GM12878 (cell line): Measurements from ENCODE around the gene TBC1D10A. TPM values are rescaled to one million over a fixed set of nuclear protein-coding genes. Genes with fewer than 3 reads are reported as not detected.

Experiments
- CHD1 ChIP-seq: IDR thresholded peaks from 2 replicates; pipeline ENCODE4 v1.6.1; 2012; ENCODE audit warnings: low read depth, low read length, improper control_type of control experiment
- EED ChIP-seq: sonication (generic); IDR thresholded peaks from 2 replicates; pipeline ENCODE4 v1.6.1; 2016; ENCODE audit warnings: antibody characterized with exemption, low read depth
- EGR1 ChIP-seq, 2 experiments: IDR thresholded peaks; 1 replicate in 1 of 2; 2 replicates in 1 of 2; pipeline ENCODE4 v1.6.1; 2011 to 2012; ENCODE audit warnings: low read depth in 2 of 2, low read length in 2 of 2, borderline replicate concordance in 1 of 2, mild to moderate bottlenecking in 1 of 2, moderate library complexity in 1 of 2
- FOXK2 ChIP-seq: fragments of 450-650 bp; IDR thresholded peaks from 2 replicates; pipeline ENCODE4 v1.6.1; 2017; ENCODE audit warnings: mild to moderate bottlenecking, moderate library complexity
- MTA3 ChIP-seq: IDR thresholded peaks from 2 replicates; pipeline ENCODE4 v1.6.1; 2012; ENCODE audit warnings: low read length, inconsistent platforms, borderline replicate concordance
- NFYA ChIP-seq: IDR thresholded peaks from 2 replicates; pipeline ENCODE4 v1.6.1; 2011; ENCODE audit warnings: low read depth, mild to moderate bottlenecking, low read length, improper control_type of control experiment, borderline replicate concordance
- PBX3 ChIP-seq: IDR thresholded peaks from 2 replicates; pipeline ENCODE4 v1.6.1; 2011; ENCODE audit warnings: mild to moderate bottlenecking, low read depth, low read length, moderate library complexity; ENCODE audit not compliant: insufficient replicate concordance
- POLR2A ChIP-seq: IDR thresholded peaks from 2 replicates; pipeline ENCODE4 v1.6.1; 2011; ENCODE audit warnings: low read depth, mild to moderate bottlenecking, low read length
- RCOR1 ChIP-seq: conservative IDR thresholded peaks from 2 replicates; pipeline ENCODE4 v1.6.1; 2012; ENCODE audit warnings: low read depth, low read length, improper control_type of control experiment
- SMAD5 ChIP-seq: IDR thresholded peaks from 2 replicates; pipeline ENCODE4 v1.6.1; 2016; ENCODE audit warnings: antibody characterized with exemption, low read depth
- SP1 ChIP-seq: IDR thresholded peaks from one replicate; pipeline ENCODE4 v1.6.1; 2011; ENCODE audit warnings: low read depth, low read length
- SPI1 ChIP-seq: IDR thresholded peaks from 2 replicates; pipeline ENCODE4 v1.6.1; 2011; ENCODE audit warnings: low read depth, mild to moderate bottlenecking, low read length, moderate library complexity, borderline replicate concordance; ENCODE audit not compliant: insufficient read depth
- TCF7 ChIP-seq: IDR thresholded peaks from 2 replicates; pipeline ENCODE4 v1.6.1; 2014; ENCODE audit warnings: antibody characterized with exemption, borderline replicate concordance
- USF1 ChIP-seq: IDR thresholded peaks from 2 replicates; pipeline ENCODE4 v1.6.1; 2011; ENCODE audit warnings: borderline replicate concordance, low read depth, mild to moderate bottlenecking, moderate library complexity, mixed read lengths, low read length; ENCODE audit not compliant: insufficient read depth; ENCODE audit errors: extremely low read length
- YY1 ChIP-seq: IDR thresholded peaks from 2 replicates; pipeline ENCODE4 v1.6.1; 2011; ENCODE audit warnings: low read depth, mild to moderate bottlenecking, low read length
- ZNF24 ChIP-seq: fragments of 450-650 bp; IDR thresholded peaks from 2 replicates; pipeline ENCODE4 v1.6.1; 2017; ENCODE audit warnings: antibody characterized with exemption, mild to moderate bottlenecking
- polyA plus RNA-seq, 11 experiments: library from polyadenylated mRNA; depleted of rRNA in 4 of 11; unstranded in 6 of 11; stranded (reverse) in 5 of 11; fragments of >200 nt; fragmentation: Nextera tagmentation in 4 of 11; fragmentation: Illumina TruSeq in 1 of 11; extraction: Ambion mirVana in 4 of 11; extraction: Trizol in 1 of 11; gene quantifications; 1 replicate in 1 of 11; 2 replicates in 10 of 11; pipeline versions ENCODE4 v1.2.1 to v1.2.3, GENCODE V29; 2011 to 2016; ENCODE audit warnings: inconsistent platforms in 2 of 11, missing spikeins in 2 of 11, low read depth in 1 of 11
- total RNA-seq, 4 experiments: library from RNA; depleted of rRNA in 3 of 4; stranded (reverse); fragments of >200 nt in 3 of 4; fragmentation: Illumina TruSeq in 1 of 4; extraction: Trizol in 1 of 4; gene quantifications; 2 replicates each; pipeline versions ENCODE4 v1.2.1 to v1.2.3, GENCODE V29; 2013 to 2021
- TF ChIP-seq, protein P1 (sequence below): IDR thresholded peaks from 2 replicates; pipeline ENCODE4 v1.6.1; 2012; ENCODE audit warnings: low read depth, low read length, improper control_type of control experiment
- TF ChIP-seq, protein P2 (sequence below): fragments of 450-650 bp; IDR thresholded peaks from 2 replicates; pipeline ENCODE4 v1.6.1; 2017; ENCODE audit warnings: mild to moderate bottlenecking, moderate library complexity
- TF ChIP-seq, protein P3 (sequence below): fragments of 450-650 bp; IDR thresholded peaks from 2 replicates; pipeline ENCODE4 v1.6.1; 2017; ENCODE audit warnings: mild to moderate bottlenecking

The TBC1D10A gene
- total and polyA plus RNA-seq, 10 of the 15 experiments (the other 5 are each of a cell fraction or from before 2014, with no cell fraction given): 0.27 to 25.7 (median 15.3) TPM

- TF ChIP-seq MTA3: no peak; the same call in 1 of the 2 replicates
- no peak; the same call in 1 of the 2 replicates for TF ChIP-seq FOXK2
- no peak for TF ChIP-seq RCOR1
- TF ChIP-seq ZNF24: no peak
- TF ChIP-seq TCF7: no peak
- TF ChIP-seq SMAD5: no peak
- peak; percentile 18 for TF ChIP-seq PBX3
- no peak for TF ChIP-seq CHD1
- no peak for TF ChIP-seq SP1
- TF ChIP-seq, protein P1, sequence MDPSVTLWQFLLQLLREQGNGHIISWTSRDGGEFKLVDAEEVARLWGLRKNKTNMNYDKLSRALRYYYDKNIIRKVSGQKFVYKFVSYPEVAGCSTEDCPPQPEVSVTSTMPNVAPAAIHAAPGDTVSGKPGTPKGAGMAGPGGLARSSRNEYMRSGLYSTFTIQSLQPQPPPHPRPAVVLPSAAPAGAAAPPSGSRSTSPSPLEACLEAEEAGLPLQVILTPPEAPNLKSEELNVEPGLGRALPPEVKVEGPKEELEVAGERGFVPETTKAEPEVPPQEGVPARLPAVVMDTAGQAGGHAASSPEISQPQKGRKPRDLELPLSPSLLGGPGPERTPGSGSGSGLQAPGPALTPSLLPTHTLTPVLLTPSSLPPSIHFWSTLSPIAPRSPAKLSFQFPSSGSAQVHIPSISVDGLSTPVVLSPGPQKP: no peak
- TF ChIP-seq POLR2A: no peak
- peak; percentile 70 for TF ChIP-seq YY1
- TF ChIP-seq EGR1 (IDR thresholded peaks at IDR 0.05; ENCODE audit: borderline replicate concordance in 1 of 2, low read depth in 2 of 2, low read length in 2 of 2): no peak
- peak; percentile 40; the same call in 1 of the 2 replicates for TF ChIP-seq EED
- TF ChIP-seq NFYA: no peak
- TF ChIP-seq, protein P2, sequence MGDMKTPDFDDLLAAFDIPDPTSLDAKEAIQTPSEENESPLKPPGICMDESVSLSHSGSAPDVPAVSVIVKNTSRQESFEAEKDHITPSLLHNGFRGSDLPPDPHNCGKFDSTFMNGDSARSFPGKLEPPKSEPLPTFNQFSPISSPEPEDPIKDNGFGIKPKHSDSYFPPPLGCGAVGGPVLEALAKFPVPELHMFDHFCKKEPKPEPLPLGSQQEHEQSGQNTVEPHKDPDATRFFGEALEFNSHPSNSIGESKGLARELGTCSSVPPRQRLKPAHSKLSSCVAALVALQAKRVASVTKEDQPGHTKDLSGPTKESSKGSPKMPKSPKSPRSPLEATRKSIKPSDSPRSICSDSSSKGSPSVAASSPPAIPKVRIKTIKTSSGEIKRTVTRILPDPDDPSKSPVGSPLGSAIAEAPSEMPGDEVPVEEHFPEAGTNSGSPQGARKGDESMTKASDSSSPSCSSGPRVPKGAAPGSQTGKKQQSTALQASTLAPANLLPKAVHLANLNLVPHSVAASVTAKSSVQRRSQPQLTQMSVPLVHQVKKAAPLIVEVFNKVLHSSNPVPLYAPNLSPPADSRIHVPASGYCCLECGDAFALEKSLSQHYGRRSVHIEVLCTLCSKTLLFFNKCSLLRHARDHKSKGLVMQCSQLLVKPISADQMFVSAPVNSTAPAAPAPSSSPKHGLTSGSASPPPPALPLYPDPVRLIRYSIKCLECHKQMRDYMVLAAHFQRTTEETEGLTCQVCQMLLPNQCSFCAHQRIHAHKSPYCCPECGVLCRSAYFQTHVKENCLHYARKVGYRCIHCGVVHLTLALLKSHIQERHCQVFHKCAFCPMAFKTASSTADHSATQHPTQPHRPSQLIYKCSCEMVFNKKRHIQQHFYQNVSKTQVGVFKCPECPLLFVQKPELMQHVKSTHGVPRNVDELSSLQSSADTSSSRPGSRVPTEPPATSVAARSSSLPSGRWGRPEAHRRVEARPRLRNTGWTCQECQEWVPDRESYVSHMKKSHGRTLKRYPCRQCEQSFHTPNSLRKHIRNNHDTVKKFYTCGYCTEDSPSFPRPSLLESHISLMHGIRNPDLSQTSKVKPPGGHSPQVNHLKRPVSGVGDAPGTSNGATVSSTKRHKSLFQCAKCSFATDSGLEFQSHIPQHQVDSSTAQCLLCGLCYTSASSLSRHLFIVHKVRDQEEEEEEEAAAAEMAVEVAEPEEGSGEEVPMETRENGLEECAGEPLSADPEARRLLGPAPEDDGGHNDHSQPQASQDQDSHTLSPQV: 0 out of 2 replicates have a peak, but pooled peaks have one; percentile 75
- TF ChIP-seq, protein P3, sequence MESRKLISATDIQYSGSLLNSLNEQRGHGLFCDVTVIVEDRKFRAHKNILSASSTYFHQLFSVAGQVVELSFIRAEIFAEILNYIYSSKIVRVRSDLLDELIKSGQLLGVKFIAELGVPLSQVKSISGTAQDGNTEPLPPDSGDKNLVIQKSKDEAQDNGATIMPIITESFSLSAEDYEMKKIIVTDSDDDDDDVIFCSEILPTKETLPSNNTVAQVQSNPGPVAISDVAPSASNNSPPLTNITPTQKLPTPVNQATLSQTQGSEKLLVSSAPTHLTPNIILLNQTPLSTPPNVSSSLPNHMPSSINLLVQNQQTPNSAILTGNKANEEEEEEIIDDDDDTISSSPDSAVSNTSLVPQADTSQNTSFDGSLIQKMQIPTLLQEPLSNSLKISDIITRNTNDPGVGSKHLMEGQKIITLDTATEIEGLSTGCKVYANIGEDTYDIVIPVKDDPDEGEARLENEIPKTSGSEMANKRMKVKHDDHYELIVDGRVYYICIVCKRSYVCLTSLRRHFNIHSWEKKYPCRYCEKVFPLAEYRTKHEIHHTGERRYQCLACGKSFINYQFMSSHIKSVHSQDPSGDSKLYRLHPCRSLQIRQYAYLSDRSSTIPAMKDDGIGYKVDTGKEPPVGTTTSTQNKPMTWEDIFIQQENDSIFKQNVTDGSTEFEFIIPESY: no peak
- TF ChIP-seq USF1: no peak
- TF ChIP-seq SPI1: peak; percentile 81
These were observed 16.6 kb downstream of the TBC1D10A start (continued) for GRCh38 chr22:30309951-30310741.
